Gastrocnemius medialis (tissue), 4 donors: Measurements from ENCODE around the gene CORO2A.

Experiments
- CTCF ChIP-seq, 5 experiments: fragments of 450-650 bp in 3 of 5; fragments of 200-600 bp in 2 of 5; sonication (generic) in 2 of 5; IDR thresholded peaks in 4 of 5; conservative IDR thresholded peaks in 1 of 5; 1 replicate in 4 of 5; 2 replicates in 1 of 5; pipeline ENCODE4 v1.5.1; 2016 to 2019; ENCODE audit warnings: antibody characterized with exemption in 5 of 5, mild to moderate bottlenecking in 3 of 5, moderate library complexity in 3 of 5
- POLR2A ChIP-seq, 2 donors: fragments of 450-650 bp; IDR thresholded peaks; one replicate each; pipeline ENCODE4 v1.6.1; 2017; ENCODE audit warnings: antibody characterized with exemption in 2 of 2, mild to moderate bottlenecking in 2 of 2, moderate library complexity in 2 of 2

GRCh38 chr9:98191671-98192502 lies 550 bp downstream of the CORO2A start:
- TF ChIP-seq CTCF (IDR thresholded peaks at IDR 0.05 in 4 of 5, conservative IDR thresholded peaks at IDR 0.05 in 1 of 5) (no peak), POLR2A (IDR thresholded peaks at IDR 0.05) (no peak)
